ENCODE results near the gene TRAF4.

DNA sequence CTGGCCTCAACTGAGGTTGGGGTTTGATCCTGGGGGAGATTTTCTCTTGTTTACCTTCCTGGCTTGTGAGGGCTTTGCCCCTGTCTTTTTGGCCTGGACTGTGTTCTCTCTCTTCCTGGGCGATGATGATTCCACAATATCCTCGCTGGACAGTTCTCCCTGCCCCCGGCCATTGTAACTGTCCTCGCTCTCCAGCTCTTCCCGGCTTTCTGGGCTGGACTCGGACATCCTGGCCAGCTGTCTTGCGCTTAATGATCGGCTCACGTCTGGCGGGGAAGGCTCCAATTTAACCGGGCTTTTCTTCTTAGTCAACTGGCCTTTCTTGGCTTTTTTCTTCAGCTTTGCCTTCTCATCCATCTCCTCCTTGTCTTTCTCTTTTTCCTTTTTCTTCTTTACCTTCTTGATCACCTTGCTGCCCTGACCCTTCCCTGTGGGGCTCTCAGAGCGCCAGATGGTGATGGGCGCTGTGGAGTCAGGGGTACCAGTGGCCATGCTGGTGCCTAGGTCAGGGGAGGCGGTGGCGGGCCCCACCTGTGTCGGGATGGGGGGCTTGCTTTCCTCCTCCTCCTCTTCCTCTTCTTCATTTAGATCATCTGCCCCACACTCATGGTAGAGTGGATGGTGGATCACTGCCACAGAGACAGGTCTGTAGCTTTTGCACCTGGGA is 40.1 kb upstream of the TRAF4 start:
- TF ChIP-seq POLR2A (IDR thresholded peaks at IDR 0.05) (no peak), CTCF (IDR thresholded peaks at IDR 0.05) (no peak)
